Measurements from ENCODE around the gene PLSCR1. TPM values are rescaled to one million over a fixed set of nuclear protein-coding genes. Genes with fewer than 3 reads are reported as not detected.

Gene PLSCR1
- total RNA-seq, 1 experiment from 2014 or later = 48.9 TPM

GRCh38 chr3:146519810-146520209 is 24.6 kb downstream of the PLSCR1 start:
- peaks cover 11% of the 10 kb centered on the region for H3K4me1 ChIP-seq (ENCODE audit: insufficient read depth, low read length)
- H3K79me1 ChIP-seq (ENCODE audit: insufficient read depth, low read depth, low read length, poor library complexity, severe bottlenecking) = no peaks in the 10 kb centered on the region
- no peaks in the 10 kb centered on the region for H3K27me3 ChIP-seq (ENCODE audit: insufficient read depth, low read length)
- H3K4me2 ChIP-seq (ENCODE audit: insufficient read depth, insufficient read length, low read length) = no peak overlapping the region
- H3K14ac ChIP-seq (ENCODE audit: insufficient read depth, low read length) = no peak overlapping the region
- no peaks in the 10 kb centered on the region for H4K20me1 ChIP-seq (ENCODE audit: control insufficient read depth, insufficient read depth, insufficient read length)
- no peak overlapping the region for H2BK20ac ChIP-seq (ENCODE audit: low read depth, low read length, poor library complexity, severe bottlenecking)
- Mint-ChIP-seq H3K4me3 (no peak overlapping the region), H3K9me3 (no peaks in the 10 kb centered on the region), H3K4me1 (peaks cover 29 to 39% of the 10 kb centered on the region in 2 experiments), H3K27me3 (ENCODE audit: low read depth) (no peaks in the 10 kb centered on the region), H3K36me3 (ENCODE audit: insufficient read depth in 1 of 3, low read depth in 3 of 3) (peaks cover 0 to 9% (median 5%) of the 10 kb centered on the region in 3 experiments; a peak in 5 of 7 replicates), H3K27ac (no peak overlapping the region)
- H4K8ac ChIP-seq (replicated peaks; ENCODE audit: insufficient read length, low read depth, low read length) = no peak overlapping the region
- no peak overlapping the region for H3K9ac ChIP-seq (ENCODE audit: extremely low read depth, insufficient read length, low read length)
- H2BK5ac ChIP-seq (ENCODE audit: insufficient read length, low read length) = no peak overlapping the region
- no peaks in the 10 kb centered on the region for H3K23me2 ChIP-seq (ENCODE audit: insufficient read length, low read depth, low read length, poor library complexity, severe bottlenecking)
- TF ChIP-seq, protein P1, sequence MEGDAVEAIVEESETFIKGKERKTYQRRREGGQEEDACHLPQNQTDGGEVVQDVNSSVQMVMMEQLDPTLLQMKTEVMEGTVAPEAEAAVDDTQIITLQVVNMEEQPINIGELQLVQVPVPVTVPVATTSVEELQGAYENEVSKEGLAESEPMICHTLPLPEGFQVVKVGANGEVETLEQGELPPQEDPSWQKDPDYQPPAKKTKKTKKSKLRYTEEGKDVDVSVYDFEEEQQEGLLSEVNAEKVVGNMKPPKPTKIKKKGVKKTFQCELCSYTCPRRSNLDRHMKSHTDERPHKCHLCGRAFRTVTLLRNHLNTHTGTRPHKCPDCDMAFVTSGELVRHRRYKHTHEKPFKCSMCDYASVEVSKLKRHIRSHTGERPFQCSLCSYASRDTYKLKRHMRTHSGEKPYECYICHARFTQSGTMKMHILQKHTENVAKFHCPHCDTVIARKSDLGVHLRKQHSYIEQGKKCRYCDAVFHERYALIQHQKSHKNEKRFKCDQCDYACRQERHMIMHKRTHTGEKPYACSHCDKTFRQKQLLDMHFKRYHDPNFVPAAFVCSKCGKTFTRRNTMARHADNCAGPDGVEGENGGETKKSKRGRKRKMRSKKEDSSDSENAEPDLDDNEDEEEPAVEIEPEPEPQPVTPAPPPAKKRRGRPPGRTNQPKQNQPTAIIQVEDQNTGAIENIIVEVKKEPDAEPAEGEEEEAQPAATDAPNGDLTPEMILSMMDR (conservative IDR thresholded peaks at IDR 0.05) = no peak
- H3K27ac ChIP-seq (ENCODE audit: insufficient read length, low read depth, low read length) = no peak overlapping the region
- no peak overlapping the region for H3K23ac ChIP-seq (ENCODE audit: insufficient read length, low read depth, low read length)
- no peak for DNase-seq
- no peaks in the 10 kb centered on the region for H3K9me3 ChIP-seq (ENCODE audit: control insufficient read depth, low read depth, low read length)
- no peak overlapping the region for H2BK120ac ChIP-seq (ENCODE audit: low read depth, low read length, poor library complexity, severe bottlenecking)
- H3T11ph ChIP-seq (ENCODE audit: low read length) = no peak overlapping the region
- H2AFZ ChIP-seq (ENCODE audit: low read length) = no peak overlapping the region
- no peak overlapping the region for H4K91ac ChIP-seq (ENCODE audit: insufficient read length, low read depth, low read length)
- H3K4ac ChIP-seq (ENCODE audit: low read depth, low read length) = no peak overlapping the region
- no peaks in the 10 kb centered on the region for H3K79me2 ChIP-seq (ENCODE audit: insufficient read depth, low read length)
- H2BK15ac ChIP-seq (ENCODE audit: low read depth, low read length) = no peak overlapping the region
- no peak overlapping the region for H2AK5ac ChIP-seq (ENCODE audit: insufficient read length, low read length)
- no peak overlapping the region for H2BK12ac ChIP-seq (ENCODE audit: insufficient read length, low read depth, low read length)
- H3K56ac ChIP-seq (ENCODE audit: insufficient read length, low read depth, low read length) = no peak overlapping the region
- H3K18ac ChIP-seq (ENCODE audit: insufficient read length, low read depth, low read length) = no peak overlapping the region
- no peak overlapping the region for H4K5ac ChIP-seq (ENCODE audit: insufficient read length, low read depth, low read length)

Data from H9 (cell line).